Endothelial cell of umbilical vein (primary cell): ENCODE data around the gene ZNF81. TPM values are rescaled to one million over a fixed set of nuclear protein-coding genes. Genes with fewer than 3 reads are reported as not detected.

Experiments
- BruUV-seq: library from RNA; stranded (reverse); fragments of 400-500 nt; replicated peaks from 2 replicates; lab custom pipeline; 2021; lab: Mats Ljungman, UMichigan
- CTCF ChIA-PET: fragments of 300-600, 350-600 bp; sonication (Branson Sonifier 250); formaldehyde crosslinking; loops from one replicate; lab custom pipeline; 2021; ENCODE audit warnings: antibody characterized with exemption, inconsistent platforms; lab: Charles Lee
- POLR2A ChIA-PET: fragments of 300-600, 350-600 bp; sonication (Branson Sonifier 250); formaldehyde crosslinking; loops from one replicate; lab custom pipeline; 2021; ENCODE audit warnings: antibody characterized with exemption, inconsistent platforms; lab: Charles Lee
- DNase-seq: peaks from one replicate; pipeline ENCODE4 v3.0.0-alpha.2; 2011; ENCODE audit warnings: low read depth, low spot score
- FAIRE-seq: peaks from 2 replicates; lab custom pipeline; 2011; peaks lifted over from hg19 to GRCh38; lab: Jason Lieb, UNC
- H2AFZ ChIP-seq: 2 replicates; pipeline ENCODE4 v1.6.0; 2012; ENCODE audit warnings: low read depth, low read length, control low read depth, inconsistent platforms
- H3K27ac ChIP-seq: 2 replicates; pipeline ENCODE4 v1.5.1; 2011; ENCODE audit warnings: low read depth, mild to moderate bottlenecking, control low read depth, low read length, moderate library complexity; ENCODE audit not compliant: insufficient read depth
- H3K27me3 ChIP-seq, 2 experiments: 2 replicates each; pipeline versions ENCODE4 v1.6.0 to v1.6.1; 2011; ENCODE audit warnings: low read length in 2 of 2, mixed read lengths in 1 of 2; ENCODE audit not compliant: control insufficient read depth in 2 of 2, insufficient read depth in 2 of 2
- H3K36me3 ChIP-seq, 2 experiments: 2 replicates in 1 of 2; 3 replicates in 1 of 2; pipeline ENCODE4 v1.5.1; 2011; ENCODE audit warnings: low read length in 2 of 2, mild to moderate bottlenecking in 1 of 2, moderate library complexity in 1 of 2; ENCODE audit not compliant: control insufficient read depth in 2 of 2, insufficient read depth in 2 of 2; ENCODE audit errors: extremely low read depth in 1 of 2
- H3K4me1 ChIP-seq: 3 replicates; pipeline ENCODE4 v1.5.1; 2011; ENCODE audit warnings: mild to moderate bottlenecking, low read length; ENCODE audit not compliant: control insufficient read depth, insufficient read depth; ENCODE audit errors: extremely low read depth
- H3K4me2 ChIP-seq: 2 replicates; pipeline ENCODE4 v1.6.1; 2011; ENCODE audit warnings: low read length, control low read depth, mixed read lengths; ENCODE audit not compliant: insufficient read depth
- H3K4me3 ChIP-seq, 3 experiments: fragments of 200-600 bp in 1 of 3; sonication (generic), shearing (Covaris generic) in 1 of 3; replicated peaks in 1 of 3; 2 replicates each; pipeline ENCODE4 v1.5.1; 2011 to 2016; ENCODE audit warnings: control low read depth in 3 of 3, low read length in 3 of 3, mild to moderate bottlenecking in 2 of 3, inconsistent platforms in 1 of 3, low read depth in 1 of 3, moderate library complexity in 1 of 3; ENCODE audit not compliant: insufficient read depth in 1 of 3
- H3K79me2 ChIP-seq: 2 replicates; pipeline ENCODE4 v1.6.0; 2012; ENCODE audit warnings: low read length, inconsistent platforms; ENCODE audit not compliant: control insufficient read depth, insufficient read depth
- H3K9ac ChIP-seq: replicated peaks from 2 replicates; pipeline ENCODE3; 2011; ENCODE audit warnings: low read length, control low read depth; ENCODE audit not compliant: insufficient read depth; ENCODE audit errors: extremely low read depth
- H3K9me1 ChIP-seq: replicated peaks from 3 replicates; pipeline ENCODE4 v1.6.0; 2011; ENCODE audit warnings: mild to moderate bottlenecking, low read length; ENCODE audit not compliant: control insufficient read depth, insufficient read depth; ENCODE audit errors: extremely low read depth
- H3K9me3 ChIP-seq: replicated peaks from 2 replicates; pipeline ENCODE4 v1.5.1; 2012; ENCODE audit warnings: low read length, inconsistent platforms; ENCODE audit not compliant: control insufficient read depth, insufficient read depth
- H4K20me1 ChIP-seq: replicated peaks from 2 replicates; pipeline ENCODE3; 2011; ENCODE audit warnings: mild to moderate bottlenecking, low read length; ENCODE audit not compliant: control insufficient read depth, insufficient read depth; ENCODE audit errors: extremely low read depth
- CTCF ChIP-seq, 2 donors: IDR thresholded peaks; 1 replicate in 1 of 2; 2 replicates in 1 of 2; pipeline ENCODE4 v1.5.1; 2011; ENCODE audit warnings: low read length in 2 of 2, mild to moderate bottlenecking in 2 of 2, moderate library complexity in 2 of 2, control low read depth in 1 of 2, inconsistent platforms in 1 of 2, low read depth in 1 of 2; ENCODE audit not compliant: insufficient read depth in 1 of 2; ENCODE audit errors: extremely low read depth in 1 of 2
- EZH2 ChIP-seq: IDR thresholded peaks from 2 replicates; pipeline ENCODE4 v1.6.1; 2012; ENCODE audit warnings: borderline replicate concordance, low read depth, mild to moderate bottlenecking, moderate library complexity, low read length, inconsistent platforms; ENCODE audit not compliant: severe bottlenecking
- FOS ChIP-seq: IDR thresholded peaks from 2 replicates; pipeline ENCODE4 v1.6.1; 2011; ENCODE audit warnings: mild to moderate bottlenecking, low read length, moderate library complexity, borderline replicate concordance; ENCODE audit not compliant: insufficient read depth
- GATA2 ChIP-seq: IDR thresholded peaks from 2 replicates; pipeline ENCODE4 v1.7.0; 2011; ENCODE audit warnings: low read depth, mild to moderate bottlenecking, moderate library complexity, mixed read lengths, low read length; ENCODE audit not compliant: insufficient read length, insufficient read depth
- JUN ChIP-seq: IDR thresholded peaks from 2 replicates; pipeline ENCODE4 v1.6.1; 2011; ENCODE audit warnings: borderline replicate concordance, low read depth; ENCODE audit not compliant: insufficient read length, insufficient read depth
- MAX ChIP-seq: IDR thresholded peaks from 2 replicates; pipeline ENCODE4 v1.6.1; 2011; ENCODE audit not compliant: insufficient read depth, insufficient read length
- MYC ChIP-seq: IDR thresholded peaks from one replicate; pipeline ENCODE4 v1.6.1; 2011; ENCODE audit warnings: mild to moderate bottlenecking, low read depth, low read length
- POLR2A ChIP-seq: IDR thresholded peaks from 2 replicates; pipeline ENCODE4 v1.6.1; 2012; ENCODE audit warnings: low read depth, mild to moderate bottlenecking, control low read depth, low read length
- POLR2AphosphoS5 ChIP-seq: IDR thresholded peaks from 2 replicates; pipeline ENCODE4 v1.6.1; 2012; ENCODE audit warnings: low read depth, mild to moderate bottlenecking, control low read depth, low read length, moderate library complexity; ENCODE audit not compliant: insufficient read depth
- dilution Hi-C: fragments of 300-500 bp; cut with MboI; formaldehyde crosslinking; loops from one replicate; pipeline ENCODE4 v1.15.0; 2019; ENCODE audit warnings: low sequenced_read_pairs; ENCODE audit not compliant: extremely low pct_ligation_motif_present
- intact Hi-C: fragments of 100-400 bp; cut with micrococcal nuclease; formaldehyde crosslinking; loops from one replicate; pipeline ENCODE4 v1.10.0; 2022
- polyA plus RNA-seq, 4 experiments: library from polyadenylated mRNA; depleted of rRNA in 3 of 4; stranded (reverse) in 3 of 4; unstranded in 1 of 4; fragments of >200 nt; gene quantifications; 2 replicates each; pipeline versions ENCODE4 v1.2.1 to v1.2.3, GENCODE V29; 2011 to 2012; ENCODE audit warnings: missing spikeins in 1 of 4
- total RNA-seq: library from RNA; stranded (reverse); gene quantifications from 2 replicates; pipeline ENCODE4 v1.2.3, GENCODE V29; 2021

Gene ZNF81
- total and polyA plus RNA-seq, 2 donors (not counting 3 experiments of a cell fraction or from before 2014, with no cell fraction given), result 2.7 to 6.4 TPM

GRCh38 chrX:47936940-47937317 is 100.2 kb downstream of the ZNF81 start:
- Histone ChIP-seq H3K9me1 (no peaks in the 10 kb centered on the region), H3K27ac (no peak overlapping the region), H2AFZ (no peak overlapping the region), H3K79me2 (no peaks in the 10 kb centered on the region), H3K9ac (no peak overlapping the region), H3K4me1 (no peaks in the 10 kb centered on the region), H3K4me3 (no peak overlapping the region), H3K4me2 (no peak overlapping the region), H3K27me3 (no peaks in the 10 kb centered on the region), H4K20me1 (no peaks in the 10 kb centered on the region), H3K9me3 (no peaks in the 10 kb centered on the region), H3K36me3 (no peaks in the 10 kb centered on the region)
- BruUV-seq, result no TSS peak
- ChIA-PET CTCF (no interaction called here), POLR2A (no interaction called here)
- FAIRE-seq (no peak), DNase-seq (no peak)
- intact Hi-C loops, result no loop called here
- dilution Hi-C loops, result no loop called here
- TF ChIP-seq POLR2AphosphoS5, result no peak
- TF ChIP-seq POLR2A, result no peak
- no peak for TF ChIP-seq FOS
- TF ChIP-seq GATA2, result no peak
- TF ChIP-seq EZH2, result no peak
- no peak for TF ChIP-seq MYC
- no peak for TF ChIP-seq MAX
- TF ChIP-seq CTCF (IDR thresholded peaks at IDR 0.05; ENCODE audit: extremely low read depth in 1 of 2, insufficient read depth in 1 of 2, low read depth in 1 of 2, low read length in 2 of 2), result no peak
- TF ChIP-seq JUN, result no peak
